ENCODE measurements around the gene ZNF99.
"Not testable (repeated sequence)": the region's sequence is repeated elsewhere in the genome, so short reads cannot be mapped to it uniquely, and the experiment has no call there.

The ZNF99 gene

DNA sequence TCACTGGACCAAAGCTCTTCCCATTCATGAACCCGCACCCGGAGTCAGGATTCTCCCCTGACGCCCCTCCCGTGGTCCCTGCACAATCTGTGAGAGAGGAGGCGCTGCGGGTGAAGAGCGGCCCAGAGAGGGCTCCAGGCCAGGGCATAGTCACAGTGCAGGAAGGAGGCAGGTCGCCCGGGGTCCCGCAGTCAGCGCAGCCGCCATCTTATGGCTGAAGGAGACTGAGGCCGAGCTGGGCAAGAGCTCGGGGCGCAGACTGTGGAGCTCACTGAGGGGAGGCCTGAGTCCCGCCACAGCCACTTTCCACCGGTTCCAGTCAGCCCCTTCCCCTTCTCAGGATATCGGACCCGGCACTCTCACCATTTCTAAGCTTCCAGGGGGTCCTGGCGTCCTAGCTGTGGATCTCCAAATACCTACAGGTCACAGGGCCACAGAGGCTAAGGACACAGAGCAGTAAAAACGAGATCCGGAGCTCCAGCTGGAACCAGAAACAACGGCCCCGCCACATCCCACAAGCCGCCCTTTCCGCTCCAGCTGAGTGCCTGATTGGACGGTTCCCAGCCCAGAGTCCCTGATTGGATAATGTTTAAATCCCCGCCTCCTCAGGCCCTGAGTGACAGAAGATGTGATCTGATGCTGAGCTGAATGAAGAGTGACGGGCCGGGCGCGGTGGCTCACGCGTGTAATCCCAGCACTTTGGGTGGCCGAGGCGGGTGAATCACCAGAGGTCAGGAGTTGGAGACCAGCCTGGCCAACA lies at the start of gene ZNF99:
ZNF99 (minus strand) TSS at position 501 of the 760 bp plus-strand sequence; CDS start at position 366, 135 bp downstream.
- no peak for DNase-seq

- no peak for DNase-seq
These were observed 48.2 kb upstream of the ZNF99 start, which contains the start of gene ZNF723 for GRCh38 chr19:22832031-22832762. Gene ZNF723, plus strand, starts transcription at chr19:22832291. Its CDS starts 89 bp downstream, at chr19:22832380.

DNA sequence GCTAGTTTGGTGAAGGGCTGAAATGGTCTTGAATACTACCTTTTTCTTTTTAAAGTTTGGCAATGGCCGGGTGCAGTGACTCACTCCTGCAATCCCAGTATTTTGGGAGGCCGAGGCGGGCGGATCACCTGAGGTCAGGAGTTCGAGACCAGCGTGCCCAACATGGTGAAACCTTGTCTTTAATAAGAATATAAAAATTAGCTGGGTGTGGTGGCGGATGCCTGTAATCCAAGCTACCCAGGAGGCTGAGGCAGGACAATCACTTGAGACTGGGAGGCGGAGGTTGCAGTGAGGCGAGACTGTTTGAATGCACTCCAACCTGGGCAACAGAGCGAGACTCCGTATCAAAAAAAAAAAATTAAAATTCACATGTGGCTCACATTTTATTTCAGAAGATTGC lies 47.3 kb upstream of the ZNF99 start:
- DNase-seq: no peak

DNA sequence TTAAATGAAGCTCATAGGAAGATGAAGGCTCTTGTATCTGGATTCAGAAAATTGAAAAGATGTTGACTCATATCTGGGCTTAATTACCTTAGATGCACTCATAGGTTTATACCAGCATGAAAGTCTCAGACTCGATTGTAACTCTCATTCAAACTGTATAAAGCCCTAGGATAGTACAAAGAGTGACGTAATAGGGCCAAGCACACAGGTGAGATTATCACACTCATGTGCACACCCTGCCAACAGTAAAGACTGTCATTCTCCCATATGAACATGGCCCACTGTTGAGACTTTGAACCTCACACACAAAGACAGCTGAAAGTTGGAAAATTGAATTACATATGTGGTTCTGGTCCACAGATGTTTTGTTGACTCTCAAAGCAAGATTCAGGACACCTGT lies 30.2 kb upstream of the ZNF99 start:
- DNase-seq: no peak

DNA sequence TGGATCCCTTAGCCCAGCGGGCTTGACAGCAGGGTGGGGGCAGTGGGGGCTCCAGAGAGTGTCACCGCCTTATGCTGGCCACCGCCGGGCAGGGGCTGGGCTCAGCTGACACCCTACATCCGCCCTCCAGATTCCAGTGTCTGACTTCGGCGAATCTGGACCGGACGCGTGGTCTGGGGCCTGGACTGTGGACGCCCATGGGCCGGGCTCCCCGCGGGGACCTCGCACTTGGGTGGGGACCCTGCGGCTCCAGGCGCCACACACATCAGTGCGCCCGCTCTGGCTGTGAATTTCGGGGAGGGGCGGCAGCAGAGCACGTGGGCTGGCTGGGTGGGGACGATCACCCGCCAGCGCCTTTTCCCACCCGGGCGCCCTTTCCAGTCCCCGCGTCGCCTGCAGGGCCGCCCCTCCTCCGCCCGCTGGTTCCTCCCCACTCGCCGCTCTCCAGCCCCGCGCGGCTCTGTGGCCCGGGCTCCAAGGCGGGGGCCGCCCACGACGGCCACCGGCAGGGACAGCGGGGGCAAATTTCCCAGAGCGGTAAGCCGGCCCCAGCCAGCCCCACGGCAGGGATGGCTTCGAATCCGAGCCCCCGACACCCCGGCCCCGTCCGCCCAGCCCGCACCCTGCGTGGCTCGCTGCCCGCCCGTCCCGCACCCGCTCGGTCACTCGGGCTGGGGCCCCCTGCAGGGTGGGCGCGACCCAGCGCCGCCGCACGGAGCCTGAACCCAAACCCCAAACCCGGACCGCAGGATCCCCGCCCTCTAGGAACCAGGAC lies 23.3 kb upstream of the ZNF99 start:
- DNase-seq: no peak

- DNase-seq: no peak
These were observed 22.5 kb upstream of the ZNF99 start for GRCh38 chr19:22806418-22806817.

GRCh38 chr19:22797040-22797439 lies 13.1 kb upstream of the ZNF99 start:
- no peak for DNase-seq

- not testable (repeated sequence) for DNase-seq
These were observed 8.9 kb upstream of the ZNF99 start for GRCh38 chr19:22792863-22793262.

DNA sequence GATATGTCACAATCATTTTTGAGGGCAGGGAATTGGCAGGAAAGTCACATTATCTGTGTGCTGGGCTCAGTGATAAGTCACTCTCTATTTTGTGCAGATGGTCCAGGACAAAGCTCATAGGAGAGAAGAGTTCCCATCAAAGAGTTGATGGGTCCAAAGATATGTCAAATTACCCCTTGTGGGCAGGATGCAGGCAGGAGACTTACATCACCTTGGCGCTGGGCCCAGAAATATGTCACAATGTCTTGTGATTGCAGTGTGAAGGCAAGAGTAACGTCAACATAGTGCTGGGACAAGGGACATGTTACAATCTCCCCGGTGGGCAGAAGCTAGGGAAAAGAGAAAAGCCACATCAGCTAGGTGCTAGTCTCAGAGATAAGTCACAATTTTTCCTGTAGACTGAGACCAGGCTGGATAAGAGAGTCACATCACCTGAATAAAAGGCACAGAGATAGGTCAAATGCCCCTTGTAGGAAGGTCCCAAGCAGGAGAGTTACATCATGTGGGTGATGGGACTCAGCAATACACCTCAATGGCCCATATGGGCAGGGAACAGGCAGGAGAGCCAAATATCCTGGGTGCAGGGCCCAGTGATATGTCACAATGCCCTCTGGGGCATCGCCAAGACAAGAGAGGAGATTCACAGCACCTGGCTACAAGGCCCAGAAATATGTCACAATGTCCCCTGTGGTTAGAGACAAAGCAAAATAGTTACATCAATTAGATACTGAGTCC lies 47.9 kb downstream of the ZNF99 start:
- no peak for DNase-seq

DNA sequence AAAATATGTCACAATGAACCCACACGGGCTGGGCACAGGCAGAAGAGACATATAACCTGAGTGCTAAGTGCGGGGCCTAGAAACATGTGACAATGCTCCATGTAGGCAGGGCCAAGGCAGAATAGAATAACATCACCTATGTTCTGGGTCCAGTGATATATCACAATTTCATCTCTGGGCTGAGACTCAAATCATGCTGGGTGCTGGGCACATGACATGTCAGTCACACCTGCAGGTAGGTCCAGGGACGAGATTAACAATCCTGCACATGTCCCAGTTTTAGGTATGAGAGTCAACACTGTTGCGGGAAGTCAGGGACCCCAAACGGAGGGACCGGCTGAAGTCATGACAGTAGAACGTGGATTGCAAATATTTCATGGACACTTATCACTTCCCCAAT lies 50.3 kb downstream of the ZNF99 start:
- no peak for DNase-seq

- DNase-seq: not testable (repeated sequence)
These were observed 55.7 kb downstream of the ZNF99 start for GRCh38 chr19:22728214-22728613.

DNA sequence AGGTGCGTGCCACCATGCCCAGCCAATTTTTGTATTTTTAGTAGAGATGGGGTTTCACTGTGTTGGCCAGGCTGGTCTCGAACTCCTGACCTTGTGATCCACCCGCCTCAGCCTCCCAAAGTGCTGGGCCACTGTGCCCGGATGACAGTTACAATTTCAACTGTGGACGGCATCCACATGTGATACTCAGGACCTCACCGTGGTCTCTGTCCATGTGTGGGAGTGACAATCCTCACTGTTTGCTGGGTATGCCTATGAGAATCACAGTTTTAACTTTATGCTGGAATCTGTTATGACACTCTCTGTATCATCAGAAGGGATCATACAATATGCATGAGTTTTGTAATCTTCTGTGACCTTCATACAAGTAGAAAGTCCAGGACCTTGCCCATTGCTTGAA lies 62.4 kb downstream of the ZNF99 start:
- not testable (repeated sequence) for DNase-seq

- DNase-seq: no peak
These were observed 75.0 kb downstream of the ZNF99 start for GRCh38 chr19:22708983-22709382.

DNA sequence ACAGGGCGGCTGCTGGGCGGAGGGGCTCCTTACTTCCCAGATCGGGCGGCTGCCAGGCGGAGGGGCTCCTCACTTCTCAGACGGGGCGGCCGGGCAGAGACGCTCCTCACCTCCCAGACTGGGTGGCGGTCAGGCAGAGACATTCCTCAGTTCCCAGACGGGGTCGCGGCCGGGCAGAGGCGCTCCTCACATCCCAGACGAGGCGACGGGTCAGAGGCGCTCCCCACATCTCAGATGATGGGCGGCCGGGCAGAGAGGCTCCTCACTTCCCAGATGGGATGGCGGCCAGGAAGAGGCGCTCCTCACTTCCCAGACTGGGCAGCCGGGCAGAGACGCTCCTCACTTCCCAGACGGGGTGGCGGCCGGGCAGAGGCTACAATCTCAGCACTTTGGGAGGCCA lies 80.9 kb downstream of the ZNF99 start:
- not testable (repeated sequence) for DNase-seq

GRCh38 chr19:22702661-22703060 lies 81.3 kb downstream of the ZNF99 start:
- not testable (repeated sequence) for DNase-seq
